Heart right ventricle (tissue), 16 donors: ENCODE data around the gene SYT14. TPM values are rescaled to one million over a fixed set of nuclear protein-coding genes. Genes with fewer than 3 reads are reported as not detected.

Experiments
- ATAC-seq, 8 donors: fragments of 200-7000 bp; cut with Tn5 transposase; one replicate each; pipeline ENCODE4 v1.9.1; 2020; ENCODE audit warnings: mild to moderate bottlenecking in 8 of 8, moderate library complexity in 8 of 8, moderate number of reproducible peaks in 1 of 8
- DNase-seq, 2 donors: peaks; one replicate each; pipeline ENCODE4 v3.0.0-alpha.2; 2020
- H3K27ac ChIP-seq, 10 donors: fragments of 200-600 bp; sonication (generic) in 2 of 10; one replicate each; pipeline versions ENCODE4 v1.5.0 to v1.8.0; 2020 to 2022; ENCODE audit warnings: mild to moderate bottlenecking in 3 of 10
- H3K27me3 ChIP-seq, 7 donors: fragments of 200-600 bp; one replicate each; pipeline ENCODE4 v1.8.0; 2021 to 2022; ENCODE audit warnings: mild to moderate bottlenecking in 2 of 7
- H3K36me3 ChIP-seq, 9 donors: fragments of 200-600 bp; sonication (generic) in 1 of 9; one replicate each; pipeline versions ENCODE4 v1.5.0 to v1.8.0; 2020 to 2022; ENCODE audit warnings: mild to moderate bottlenecking in 2 of 9
- H3K4me1 ChIP-seq, 9 donors: fragments of 200-600 bp; sonication (generic) in 1 of 9; one replicate each; pipeline versions ENCODE4 v1.5.0 to v1.8.0; 2020 to 2022; ENCODE audit warnings: mild to moderate bottlenecking in 4 of 9
- H3K4me3 ChIP-seq, 10 donors: fragments of 200-600 bp; sonication (generic) in 2 of 10; one replicate each; pipeline versions ENCODE4 v1.5.0 to v1.8.0; 2020 to 2022; ENCODE audit warnings: mild to moderate bottlenecking in 7 of 10, moderate library complexity in 2 of 10
- H3K9me3 ChIP-seq, 11 donors: fragments of 200-600 bp in 10 of 11; sonication (generic) in 2 of 11; one replicate each; pipeline versions ENCODE4 v1.5.0 to v1.8.0; 2013 to 2022; ENCODE audit warnings: mild to moderate bottlenecking in 2 of 11, control low read depth in 1 of 11, moderate library complexity in 1 of 11
- WGBS, 2 donors: extraction: QIAGEN DNeasy Blood & Tissue Kit; methylation state at CpG; one replicate each; pipeline ENCODE4 v1.1.7; 2013; ENCODE audit warnings: inconsistent platforms in 1 of 2; 5-methylcytosine and 5-hydroxymethylcytosine counted together
- intact Hi-C, 10 donors: fragments of 100-400 bp; cut with DNase I; formaldehyde crosslinking; loops; one replicate each; pipeline versions ENCODE4 v1.11.1 to v1.14.2; 2022
- polyA plus RNA-seq, 2 donors: library from polyadenylated mRNA; stranded (reverse); fragments of 200-250 nt; gene quantifications; one replicate each; pipeline ENCODE4 v1.2.3, GENCODE V29; 2013
- total RNA-seq, 10 donors: library from RNA; stranded (reverse); fragmentation: NEBNext Ultra II Directional in 3 of 10; extraction: Animal tissue kit (Norgen Biotek cat#: 25700) in 3 of 10; gene quantifications; one replicate each; pipeline versions ENCODE4 v1.2.1 to v1.2.4, GENCODE V29; 2021 to 2023
- TF ChIP-seq, protein P1 (sequence below), 9 donors: fragments of 200-600 bp; sonication (generic) in 2 of 9; IDR thresholded peaks; one replicate each; pipeline versions ENCODE4 v1.5.0 to v1.8.0; 2021 to 2022; ENCODE audit warnings: antibody characterized with exemption in 9 of 9, mild to moderate bottlenecking in 5 of 9, moderate library complexity in 1 of 9
- donor health status: Arrhythmogenic right ventricular cardiomyopathy.
- donor health status: ischemic (EF 13 %, LVEDD 7.1; RV severe dilation, severe dysfunction).
- donor health status: healthy with polysubstance abuse.
- donor health status: DM: no; HTN: yes; CAD: no.
- donor health status: DM: no; HTN: no; CAD: no.
- donor health status: ischemic (EF 25% LVEDD 6.9; RV normal size, moderate dysfunction).
- donor health status: ischemic (EF 25% LVEDD 5.7; RV mildly dilated, moderate dysfunction).
- donor health status: healthy.
- donor health status: DM: yes; HTN: yes; CAD: no.
- donor health status: Ischemic cardiomyopathy.
- donor health status: ischemic (EF 35%, LVEDD 5.7; RV mildly dilated, moderate dysfunction).
- donor health status: nonischemic (EF 11% LVEDD 7.7; RV severe dilation, severe dysfunction).
- donor health status: DM: yes; HTN: yes; CAD: no.
- donor health status: PGD.
- donor health status: ischemic (EF 29% LVEDD 5.4; RV normal size, mild dysfunction).
- donor health status: nonischemic (EF 23%, LVEDD 6.1; RV moderate dilation, normal function).

Gene SYT14
- total and polyA plus RNA-seq, 12 donors, result 0.06 TPM; not detected in 11

DNA sequence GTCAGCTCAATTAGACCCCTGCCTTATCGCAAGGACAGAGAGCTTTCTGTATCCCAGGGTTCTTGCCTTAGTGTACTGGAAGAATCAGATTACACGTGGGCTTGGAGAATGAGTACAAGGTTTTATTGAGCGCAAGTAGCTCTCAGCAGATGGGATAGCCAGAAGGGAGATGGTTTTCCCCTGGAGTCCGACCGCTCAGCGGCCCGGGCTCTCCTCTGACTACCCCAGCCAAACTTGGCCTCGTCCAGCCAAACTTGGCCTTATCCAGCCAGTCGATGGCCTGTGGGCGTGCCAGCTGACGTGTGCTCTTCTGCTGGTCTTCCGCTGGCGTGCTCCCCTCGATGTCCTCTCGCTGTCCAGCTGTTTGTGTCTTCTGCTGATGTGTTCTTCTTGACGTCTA is 136.9 kb downstream of the SYT14 start:
- TF ChIP-seq, protein P1, sequence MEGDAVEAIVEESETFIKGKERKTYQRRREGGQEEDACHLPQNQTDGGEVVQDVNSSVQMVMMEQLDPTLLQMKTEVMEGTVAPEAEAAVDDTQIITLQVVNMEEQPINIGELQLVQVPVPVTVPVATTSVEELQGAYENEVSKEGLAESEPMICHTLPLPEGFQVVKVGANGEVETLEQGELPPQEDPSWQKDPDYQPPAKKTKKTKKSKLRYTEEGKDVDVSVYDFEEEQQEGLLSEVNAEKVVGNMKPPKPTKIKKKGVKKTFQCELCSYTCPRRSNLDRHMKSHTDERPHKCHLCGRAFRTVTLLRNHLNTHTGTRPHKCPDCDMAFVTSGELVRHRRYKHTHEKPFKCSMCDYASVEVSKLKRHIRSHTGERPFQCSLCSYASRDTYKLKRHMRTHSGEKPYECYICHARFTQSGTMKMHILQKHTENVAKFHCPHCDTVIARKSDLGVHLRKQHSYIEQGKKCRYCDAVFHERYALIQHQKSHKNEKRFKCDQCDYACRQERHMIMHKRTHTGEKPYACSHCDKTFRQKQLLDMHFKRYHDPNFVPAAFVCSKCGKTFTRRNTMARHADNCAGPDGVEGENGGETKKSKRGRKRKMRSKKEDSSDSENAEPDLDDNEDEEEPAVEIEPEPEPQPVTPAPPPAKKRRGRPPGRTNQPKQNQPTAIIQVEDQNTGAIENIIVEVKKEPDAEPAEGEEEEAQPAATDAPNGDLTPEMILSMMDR (IDR thresholded peaks at IDR 0.05), result no peak
- intact Hi-C loops, result no loop called here
- Histone ChIP-seq H3K36me3 (no peaks in the 10 kb centered on the region), H3K27ac (no peak overlapping the region), H3K9me3 (peaks cover 0 to 5% (median 0%) of the 10 kb centered on the region in 11 donors), H3K4me3 (no peak overlapping the region), H3K27me3 (peaks cover 0 to 3% (median 0%) of the 10 kb centered on the region in 7 donors), H3K4me1 (no peaks in the 10 kb centered on the region)
- no peak for DNase-seq
- 84% methylated on average over 16 of the region's 16 CpGs for WGBS, 2 donors
- ATAC-seq, result no peak

DNA sequence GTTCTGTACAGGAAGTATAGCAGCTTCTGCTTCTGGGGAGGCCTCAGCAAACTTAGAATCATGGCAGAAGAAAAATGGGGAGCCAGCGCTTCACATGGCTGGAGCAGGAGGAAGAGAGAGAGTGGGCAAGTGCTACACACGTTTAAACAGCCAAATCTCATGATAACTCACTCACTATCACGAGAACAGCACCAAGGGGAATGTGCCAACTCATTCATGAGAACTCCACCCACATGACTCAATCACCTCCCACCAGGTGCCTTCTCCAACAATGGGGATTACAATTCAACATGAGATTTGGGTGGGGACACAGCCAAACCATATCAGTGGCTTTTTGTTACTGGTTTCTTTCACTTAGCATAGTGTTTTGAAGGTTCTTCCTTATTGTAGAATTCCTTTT is 138.6 kb downstream of the SYT14 start:
- intact Hi-C loops, result no loop called here
- Histone ChIP-seq H3K36me3 (no peaks in the 10 kb centered on the region), H3K4me3 (no peak overlapping the region), H3K4me1 (no peaks in the 10 kb centered on the region), H3K27ac (no peak overlapping the region), H3K9me3 (peaks cover 0 to 5% (median 0%) of the 10 kb centered on the region in 11 donors), H3K27me3 (peaks cover 0 to 3% (median 0%) of the 10 kb centered on the region in 7 donors)
- TF ChIP-seq, protein P1 (IDR thresholded peaks at IDR 0.05), result no peak
- ATAC-seq (no peak), DNase-seq (no peak)
- WGBS, 2 donors, result 61% methylated on average over 3 of the region's 3 CpGs

DNA sequence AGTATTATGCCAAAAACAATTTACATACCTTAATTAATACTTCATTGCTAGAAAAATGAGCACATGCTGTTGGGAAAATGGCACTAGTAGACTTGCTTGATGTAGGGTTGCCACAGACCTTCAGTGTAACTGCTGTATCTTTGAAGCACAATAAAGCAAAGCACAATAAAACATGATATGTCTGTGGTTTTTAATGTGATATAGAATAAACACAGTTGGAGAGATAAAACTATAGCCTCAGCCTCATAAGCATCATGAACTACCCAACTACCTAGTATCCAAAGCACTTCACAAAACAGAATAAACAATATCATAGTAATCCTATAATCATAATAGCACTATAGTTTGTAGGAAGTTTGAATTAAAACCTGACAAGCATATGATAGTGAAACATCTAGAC is 143.5 kb downstream of the SYT14 start:
- Histone ChIP-seq H3K36me3 (no peaks in the 10 kb centered on the region), H3K4me1 (no peaks in the 10 kb centered on the region), H3K9me3 (peaks cover 0 to 5% (median 0%) of the 10 kb centered on the region in 11 donors), H3K27me3 (peaks cover 0 to 3% (median 0%) of the 10 kb centered on the region in 7 donors), H3K4me3 (no peak overlapping the region), H3K27ac (no peak overlapping the region)
- intact Hi-C loops, result no loop called here
- ATAC-seq (no peak), DNase-seq (no peak)
- TF ChIP-seq, protein P1 (IDR thresholded peaks at IDR 0.05), result no peak

DNA sequence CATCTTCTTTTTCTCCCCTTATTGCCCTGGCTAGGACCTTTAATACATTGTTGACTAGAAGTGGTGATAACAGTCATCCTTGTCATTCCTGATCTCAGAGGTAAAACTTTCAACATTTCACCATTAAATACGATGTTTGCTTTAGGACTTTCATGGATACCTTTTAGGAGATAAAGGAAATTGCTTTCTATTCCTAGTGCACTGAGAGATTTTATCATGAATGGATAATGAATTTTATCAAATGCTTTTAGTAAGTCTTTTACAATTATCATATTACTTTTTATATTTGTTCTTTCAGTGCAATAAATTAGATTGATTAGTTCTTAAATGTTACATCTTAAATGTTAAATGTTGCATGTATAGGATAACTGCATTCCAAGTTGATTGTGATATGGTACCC is 147.3 kb downstream of the SYT14 start:
- H3K4me3 ChIP-seq, result no peak overlapping the region
- H3K4me1 ChIP-seq, result no peaks in the 10 kb centered on the region
- TF ChIP-seq, protein P1 (IDR thresholded peaks at IDR 0.05), result no peak
- no peak overlapping the region for H3K27ac ChIP-seq
- H3K9me3 ChIP-seq, result no peaks in the 10 kb centered on the region
- WGBS, 2 donors, result 50 to 62% methylated on average over 1 of the region's 1 CpG
- ATAC-seq, result no peak
- intact Hi-C loops, result no loop called here
- no peak for DNase-seq
- no peaks in the 10 kb centered on the region for H3K36me3 ChIP-seq
- no peaks in the 10 kb centered on the region for H3K27me3 ChIP-seq
